UCSD-AML1 (cell line): Measurements from ENCODE around the gene ARMH2.

Experiments
- DNase-seq: peaks from one replicate; lab custom pipeline; 2025; ENCODE audit not compliant: unreplicated experiment; lab: John Stamatoyannopoulos, UW

ARMH2 gene

DNA sequence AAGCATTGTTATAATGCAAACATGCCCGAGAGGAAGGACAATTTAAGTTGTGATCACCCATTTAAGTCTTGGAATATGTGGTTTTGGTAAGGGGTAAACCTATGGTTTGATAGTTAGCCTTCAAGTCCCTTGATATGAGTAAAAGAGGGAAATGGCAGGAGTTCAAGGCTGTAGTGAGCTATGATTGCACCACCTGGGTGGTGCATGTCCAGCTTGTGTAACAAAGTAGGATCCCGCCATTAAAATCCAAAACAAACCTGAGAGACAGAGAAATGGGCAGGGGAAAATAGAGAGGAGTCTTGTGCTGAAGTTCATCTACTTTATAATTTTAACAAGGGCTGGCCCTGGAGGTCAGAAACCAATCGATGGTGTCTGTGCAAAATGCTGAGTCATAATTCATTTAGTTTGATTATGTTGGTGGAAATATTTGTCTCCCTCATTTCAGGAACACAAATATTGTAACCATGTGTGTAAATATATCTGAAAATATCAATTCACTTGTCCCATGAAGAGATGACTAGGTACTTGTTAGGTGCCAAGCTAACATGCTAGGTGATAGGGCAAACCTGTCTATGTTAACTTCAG lies 23.2 kb upstream of the ARMH2 start:
- DNase-seq, result no peak

DNA sequence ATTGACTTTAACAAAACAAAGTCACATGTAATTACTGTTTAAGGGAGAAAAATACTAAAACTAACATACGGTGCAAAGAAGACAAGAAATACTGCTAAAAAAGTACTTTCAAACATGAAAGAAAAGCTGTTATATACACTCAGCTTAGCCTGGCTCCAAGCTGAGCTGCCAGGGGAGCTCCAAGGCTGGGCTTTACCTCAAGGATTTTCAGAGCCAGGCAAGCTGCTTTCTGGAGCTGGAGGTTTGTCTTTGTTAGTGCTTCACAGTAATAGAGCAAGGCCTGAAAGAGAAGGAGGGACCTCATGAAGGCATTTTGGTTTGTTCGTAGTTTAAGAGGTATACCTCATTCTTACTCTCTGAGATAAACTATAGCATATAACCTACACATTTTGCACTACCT lies 19.6 kb upstream of the ARMH2 start:
- DNase-seq, result no peak

DNA sequence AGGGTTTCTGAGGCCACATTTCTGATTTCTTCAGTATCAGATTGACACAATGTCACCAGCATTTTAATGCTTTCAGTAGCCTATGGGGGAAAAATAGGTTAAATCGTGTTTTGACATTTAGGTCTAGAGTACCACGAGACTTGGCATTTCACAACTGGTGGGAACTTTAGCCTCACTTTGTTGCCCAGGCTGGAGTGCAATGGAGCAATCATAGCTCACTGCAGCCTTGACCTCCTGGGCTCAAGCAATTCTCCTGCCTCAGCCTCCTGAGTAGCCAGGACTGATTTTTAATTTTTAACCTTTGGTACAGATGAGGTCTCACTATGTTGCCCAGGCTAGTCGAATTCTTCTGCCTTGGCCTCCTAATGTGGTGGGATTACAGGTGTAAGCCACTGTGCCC lies 11.0 kb upstream of the ARMH2 start:
- DNase-seq, result no peak

DNA sequence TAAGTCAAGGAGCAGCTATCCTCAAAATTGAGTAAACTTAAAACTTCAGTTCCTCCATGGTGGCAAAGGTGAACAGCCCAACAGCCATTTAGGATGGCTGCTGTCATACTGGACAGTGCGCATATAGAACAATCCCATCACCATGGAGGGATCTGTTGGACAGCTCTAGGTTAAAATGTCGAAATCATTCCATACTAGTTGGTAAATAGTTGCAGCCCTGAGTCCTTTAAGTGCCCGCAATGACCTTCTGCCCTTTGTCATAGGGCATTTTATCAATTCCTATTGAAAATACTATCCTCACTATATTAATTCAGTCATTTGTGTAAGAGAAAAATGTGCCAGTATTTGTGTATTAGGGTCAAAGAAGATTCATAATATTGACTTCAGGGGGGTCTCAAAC lies 8.9 kb upstream of the ARMH2 start:
- no peak for DNase-seq

DNA sequence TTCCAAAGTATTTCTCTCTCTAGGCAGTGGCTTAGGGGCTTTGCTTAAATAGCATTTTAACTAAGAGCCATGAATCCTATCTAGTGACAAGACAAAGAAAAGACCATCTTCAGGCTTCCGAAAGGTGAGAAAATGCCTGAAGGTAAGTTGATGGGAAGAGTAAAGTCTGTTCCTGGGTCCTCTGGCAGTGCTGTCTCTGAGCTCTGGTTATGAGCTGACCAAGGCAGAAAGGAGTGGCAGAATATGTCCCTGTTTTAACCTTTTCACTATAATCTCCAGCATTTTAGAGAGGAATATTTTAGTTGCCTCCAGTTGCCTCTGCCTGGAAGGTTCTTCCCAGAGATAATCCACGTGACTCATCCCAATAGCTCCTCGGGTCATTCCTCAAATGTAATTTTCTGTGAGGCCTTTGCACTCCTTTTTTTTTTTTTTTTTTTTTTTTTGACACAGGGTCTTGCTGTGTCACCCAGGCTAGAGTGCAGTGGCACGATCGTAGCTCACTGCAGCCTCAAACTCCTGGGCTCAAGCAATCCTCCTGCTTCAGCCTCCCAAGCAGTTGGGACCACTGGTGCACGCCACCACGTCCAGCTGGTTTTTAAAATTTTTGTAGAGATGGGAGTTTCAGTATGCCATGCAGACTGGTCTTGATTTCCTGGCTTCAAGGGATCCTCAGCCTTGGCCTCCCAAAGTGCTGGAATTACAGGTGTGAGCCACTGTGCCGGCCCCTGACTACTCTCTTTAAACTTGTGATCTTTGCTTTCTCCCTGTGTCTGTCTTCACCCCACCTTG lies 3.7 kb upstream of the ARMH2 start:
- DNase-seq, result no peak

DNA sequence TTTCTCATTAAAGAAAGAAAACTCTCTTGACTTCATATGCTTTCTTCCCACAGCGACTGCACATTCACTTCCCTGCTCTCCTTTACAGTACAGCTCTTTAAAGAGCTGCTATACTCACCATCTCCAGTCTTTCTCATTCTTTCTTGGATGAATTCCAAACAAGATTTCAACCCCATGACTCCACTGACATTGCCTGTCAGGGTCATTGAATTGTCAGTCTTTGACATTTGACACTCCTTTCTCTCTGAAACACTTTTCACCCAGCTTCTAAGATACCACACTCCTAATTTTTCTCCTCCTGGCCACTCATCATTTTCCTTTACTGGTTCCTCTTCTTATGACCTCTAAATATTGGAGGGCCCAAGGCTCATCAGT lies 811 bp upstream of the ARMH2 start:
- no peak for DNase-seq

DNA sequence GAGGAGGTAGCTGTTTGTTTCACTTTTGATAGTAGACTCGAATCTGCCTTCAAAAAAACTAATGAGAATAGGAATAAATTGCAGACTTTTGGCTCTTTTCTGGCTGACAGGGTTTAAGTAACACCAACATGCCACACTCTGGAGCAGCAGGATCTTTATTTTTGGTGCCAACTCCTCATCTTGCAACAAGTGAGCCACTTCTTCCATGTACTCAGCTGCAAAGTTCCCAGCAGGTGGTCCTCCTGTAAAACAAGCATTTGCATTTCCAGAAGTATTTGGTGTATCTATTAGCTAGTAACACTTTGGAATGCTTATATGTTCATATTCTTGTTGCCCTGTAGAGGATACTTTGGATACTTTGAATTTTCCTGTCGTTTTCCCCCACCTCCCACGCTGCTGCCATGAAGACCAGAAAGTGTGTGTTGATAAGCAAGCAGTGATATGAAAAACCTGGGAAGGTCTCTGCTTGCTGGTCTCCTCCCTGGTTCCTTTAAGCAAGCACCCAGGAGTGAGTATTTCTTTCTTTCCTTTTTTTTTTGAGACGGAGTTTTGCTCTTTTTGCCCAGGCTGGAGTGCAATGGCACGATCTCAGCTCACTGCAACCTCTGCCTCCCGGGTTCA lies 1.0 kb downstream of the ARMH2 start:
- no peak for DNase-seq

DNA sequence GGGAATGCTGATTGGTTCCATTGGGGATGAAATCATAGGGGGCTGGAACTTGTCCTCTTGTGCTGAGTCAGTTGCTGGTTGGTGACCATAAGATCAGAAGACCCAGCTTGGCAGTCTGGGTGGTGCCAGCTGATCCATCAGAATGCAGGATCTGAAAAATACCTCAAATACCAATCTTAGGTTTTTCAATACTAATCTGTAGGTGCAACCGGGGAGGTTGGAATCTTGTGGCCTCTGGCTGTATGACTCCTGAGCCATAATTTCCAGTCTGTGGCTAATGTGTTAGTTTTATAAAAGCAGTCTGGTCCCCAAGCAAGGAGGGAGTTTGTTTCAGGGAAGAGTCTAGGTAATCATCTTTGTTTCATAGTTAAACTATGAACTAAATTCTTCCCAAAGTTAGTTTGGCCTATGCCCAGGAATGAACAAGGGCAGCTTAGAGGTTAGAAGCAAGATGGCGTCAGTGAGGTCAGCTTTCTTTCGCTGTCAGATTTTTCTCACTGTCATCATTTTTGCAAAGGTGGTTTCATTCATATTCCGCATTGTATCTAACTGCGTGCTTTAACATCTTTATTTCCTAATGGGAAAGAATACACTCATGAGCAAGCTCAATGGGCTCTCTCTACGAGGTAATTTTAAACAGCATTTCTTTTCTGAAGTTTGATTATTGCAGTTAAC lies 2.0 kb downstream of the ARMH2 start:
- no peak for DNase-seq

DNA sequence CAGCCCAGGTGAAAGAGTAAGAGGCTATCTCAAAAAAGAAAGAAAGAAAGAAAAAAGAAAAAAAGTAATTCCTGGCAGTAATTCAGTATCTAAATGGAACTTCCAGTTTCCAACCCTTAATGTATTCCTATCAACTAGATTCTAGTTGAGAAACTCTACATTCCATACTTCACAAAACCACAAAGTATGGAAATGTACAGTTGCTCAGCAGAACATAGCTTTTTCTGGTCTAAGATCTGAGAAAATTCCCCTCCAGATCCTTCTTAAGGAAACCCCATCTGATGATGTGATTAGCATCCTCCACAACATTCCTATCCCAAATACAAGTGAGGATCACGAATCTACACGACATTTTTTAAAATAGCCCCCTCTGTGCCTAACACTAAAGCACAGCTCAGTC lies 3.6 kb downstream of the ARMH2 start:
- DNase-seq, result no peak

DNA sequence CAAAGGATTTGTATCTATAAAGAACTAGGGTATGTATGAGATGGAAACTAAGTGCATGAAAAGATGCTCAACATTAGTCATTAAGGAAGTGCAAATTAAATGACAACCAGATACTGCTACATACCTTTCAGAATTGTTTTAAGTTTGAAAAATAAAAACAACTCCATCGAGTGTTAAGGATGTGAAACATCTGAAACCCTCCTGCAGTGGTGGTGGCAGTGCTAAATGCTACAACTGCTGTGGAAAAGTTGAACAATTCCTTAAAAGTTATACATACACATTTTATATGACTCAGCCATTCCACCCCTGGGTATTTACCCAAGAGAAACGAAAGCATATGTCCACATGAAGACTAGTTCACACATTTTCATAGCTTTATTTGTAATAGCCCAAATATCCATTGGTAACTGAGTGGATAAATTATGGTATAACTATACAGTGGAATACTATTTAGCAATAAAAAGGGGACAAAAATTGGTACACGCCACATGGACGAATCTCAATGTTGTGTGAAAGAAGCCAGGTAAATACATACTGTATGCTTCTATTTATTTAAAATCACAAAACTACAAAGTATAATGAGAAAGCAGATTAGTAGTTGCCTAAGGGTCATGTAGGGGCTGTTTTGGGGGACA lies 10.6 kb downstream of the ARMH2 start:
- no peak for DNase-seq

DNA sequence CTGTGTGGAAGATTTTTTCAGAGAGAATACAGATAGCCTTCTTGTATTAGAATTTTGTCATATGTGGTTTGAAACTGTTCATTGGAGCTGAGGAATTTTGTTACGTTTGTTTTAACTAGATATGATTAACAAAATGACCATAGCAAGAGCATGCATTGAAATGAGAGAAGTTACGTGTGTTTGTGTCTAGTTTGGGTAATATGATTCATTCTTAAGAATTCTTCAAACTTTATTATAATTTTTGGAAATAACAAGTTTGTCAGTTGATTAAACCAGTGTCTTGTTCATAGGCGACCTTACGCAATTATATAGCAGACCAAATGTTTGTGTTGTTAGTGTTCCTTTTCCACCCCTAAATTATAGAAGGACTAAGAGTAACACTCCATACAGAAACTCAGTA lies 18.5 kb downstream of the ARMH2 start:
- DNase-seq, result no peak

DNA sequence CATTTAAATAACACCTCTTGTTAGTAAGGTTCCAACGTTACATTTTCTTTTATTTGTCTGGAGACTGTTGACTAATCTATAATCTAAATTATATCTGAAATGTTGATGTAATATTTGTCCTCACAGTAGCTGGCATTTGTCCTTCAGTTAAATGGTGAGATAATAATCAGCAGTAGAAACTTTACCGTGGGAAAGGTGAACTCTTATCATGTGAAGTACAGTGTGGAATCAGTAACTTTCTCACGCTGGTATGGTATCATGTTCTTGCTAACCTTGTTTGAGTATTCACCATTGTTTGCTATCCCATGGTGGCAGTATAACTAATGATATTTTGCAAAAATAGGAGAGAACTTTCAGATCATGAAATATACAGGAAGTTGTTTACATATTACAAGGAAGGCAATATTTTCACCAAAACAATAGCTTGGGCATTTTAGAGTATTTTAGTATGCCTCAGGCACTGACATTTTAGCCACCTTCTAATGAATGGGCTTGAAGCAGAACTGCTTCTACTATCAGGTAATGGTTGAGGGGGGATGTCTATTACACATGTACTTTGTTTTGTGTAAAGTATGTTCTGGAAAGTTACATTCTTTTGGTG lies 19.2 kb downstream of the ARMH2 start:
- DNase-seq, result no peak

DNA sequence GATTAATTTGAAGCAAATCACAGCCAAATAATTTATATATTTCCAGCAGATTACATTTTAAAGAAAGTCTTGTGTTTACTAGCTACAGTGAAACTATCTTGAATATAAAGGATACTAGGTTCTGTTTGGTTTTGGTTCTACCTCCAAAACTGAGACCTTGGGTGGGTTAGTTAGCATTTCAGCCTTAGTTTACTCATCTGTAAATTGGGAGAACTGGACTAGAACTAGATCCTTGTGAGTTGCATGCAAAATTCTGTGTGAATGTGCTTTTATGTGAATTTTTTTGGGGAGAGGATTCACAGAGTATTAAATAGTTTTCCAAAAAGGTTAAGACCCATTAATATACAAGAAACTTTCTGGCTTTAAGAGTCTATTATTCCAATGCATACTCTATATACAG lies 19.8 kb downstream of the ARMH2 start:
- no peak for DNase-seq

DNA sequence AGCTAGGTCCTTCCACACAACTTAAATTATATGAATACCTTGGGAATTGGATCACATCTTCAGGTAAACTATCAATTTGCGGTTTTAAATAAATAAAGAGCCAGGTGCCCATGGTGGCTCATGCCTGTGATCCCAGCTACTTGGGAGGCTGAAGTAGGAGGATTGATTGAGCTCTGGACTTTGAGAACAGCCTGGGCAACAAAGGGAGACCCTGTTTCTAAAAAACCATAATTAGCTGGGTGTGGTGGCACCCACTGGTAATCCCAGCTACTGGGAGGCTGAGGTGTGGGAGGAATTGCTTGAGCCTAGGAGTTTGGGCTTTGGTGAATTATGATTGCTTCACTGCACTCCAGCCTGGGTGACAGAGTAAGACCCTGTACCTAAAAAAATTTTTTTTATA lies 20.6 kb downstream of the ARMH2 start:
- DNase-seq, result no peak

DNA sequence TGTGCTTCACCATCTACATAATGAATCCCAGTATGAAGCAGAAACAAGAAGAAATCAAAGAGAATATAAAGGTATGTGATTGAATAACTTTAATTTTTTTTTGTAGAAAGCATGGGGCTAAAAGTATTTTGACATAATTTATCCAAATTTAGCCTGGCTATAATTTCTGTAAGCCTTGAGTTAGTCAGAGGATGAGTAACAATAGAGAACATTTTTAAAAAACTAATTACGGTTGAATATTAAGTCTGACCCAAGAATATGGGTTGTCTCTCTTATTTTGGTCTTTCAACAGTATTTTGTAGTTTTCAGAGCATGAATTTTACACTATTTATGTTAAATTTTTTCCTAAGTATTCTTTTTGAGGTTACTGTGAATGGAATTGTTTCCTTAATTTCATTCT lies 21.5 kb downstream of the ARMH2 start:
- no peak for DNase-seq

DNA sequence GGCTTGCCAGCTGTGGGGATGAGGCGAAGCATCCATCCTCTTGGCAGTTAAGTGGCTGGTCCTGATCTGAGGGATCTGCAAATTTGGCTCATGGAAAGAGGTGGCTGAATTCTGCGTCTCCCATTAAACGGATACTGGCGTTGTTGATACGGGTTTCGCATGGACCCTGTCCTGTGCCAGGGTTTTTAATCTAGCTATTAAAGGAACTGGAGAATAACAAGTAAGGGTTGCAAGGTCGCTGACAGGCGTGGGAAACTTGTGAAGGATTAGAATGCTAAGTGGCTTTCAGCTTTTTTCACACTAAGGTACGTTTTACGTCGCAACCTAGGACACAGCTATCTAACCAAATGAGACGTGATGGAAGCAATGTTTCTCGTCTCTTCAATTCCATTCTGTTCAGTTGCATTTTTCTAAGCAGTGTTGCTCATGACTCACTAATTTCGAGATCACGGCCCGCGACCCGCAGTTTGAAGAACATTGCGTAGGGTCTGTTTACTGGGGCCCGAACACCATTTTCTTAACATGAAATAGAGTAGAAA lies 23.1 kb downstream of the ARMH2 start:
- no peak for DNase-seq

DNA sequence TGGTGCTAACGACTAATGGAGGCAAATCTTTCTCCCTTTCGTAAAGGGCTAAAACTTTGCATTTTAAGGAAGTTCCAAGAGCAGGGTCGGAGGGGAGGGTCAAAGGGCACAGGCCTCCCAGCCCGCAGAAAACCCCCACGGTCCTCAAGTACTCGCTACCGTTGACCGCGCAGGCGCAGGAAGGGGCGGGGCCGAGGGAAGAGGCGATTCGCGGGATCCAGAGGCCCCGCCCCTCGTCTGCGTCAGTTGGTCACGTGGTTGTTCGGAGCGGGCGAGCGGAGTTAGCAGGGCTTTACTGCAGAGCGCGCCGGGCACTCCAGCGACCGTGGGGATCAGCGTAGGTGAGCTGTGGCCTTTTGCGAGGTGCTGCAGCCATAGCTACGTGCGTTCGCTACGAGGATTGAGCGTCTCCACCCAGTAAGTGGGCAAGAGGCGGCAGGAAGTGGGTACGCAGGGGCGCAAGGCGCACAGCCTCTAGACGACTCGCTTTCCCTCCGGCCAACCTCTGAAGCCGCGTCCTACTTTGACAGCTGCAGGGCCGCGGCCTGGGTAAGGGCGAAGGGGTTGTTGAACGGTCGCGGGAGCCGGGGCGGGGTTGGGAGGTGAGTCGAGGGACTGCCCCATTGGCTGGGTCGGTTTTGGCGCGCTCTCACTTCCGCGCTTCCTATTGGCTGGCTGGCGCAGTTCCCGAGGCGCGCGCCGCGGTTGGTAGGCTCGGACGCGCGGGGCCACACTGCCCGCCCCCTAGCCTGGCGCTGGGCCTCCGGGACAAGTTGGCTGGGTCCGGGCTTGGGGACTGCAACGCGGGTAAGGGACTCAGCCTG lies 23.8 kb downstream of the ARMH2 start, which contains the start of gene GMNN:
Gene GMNN, plus strand, starts transcription at position 242 of the 824 bp plus-strand sequence. CDS start 2,310 bp downstream, outside the sequence.
- peak; percentile 98 for DNase-seq

DNA sequence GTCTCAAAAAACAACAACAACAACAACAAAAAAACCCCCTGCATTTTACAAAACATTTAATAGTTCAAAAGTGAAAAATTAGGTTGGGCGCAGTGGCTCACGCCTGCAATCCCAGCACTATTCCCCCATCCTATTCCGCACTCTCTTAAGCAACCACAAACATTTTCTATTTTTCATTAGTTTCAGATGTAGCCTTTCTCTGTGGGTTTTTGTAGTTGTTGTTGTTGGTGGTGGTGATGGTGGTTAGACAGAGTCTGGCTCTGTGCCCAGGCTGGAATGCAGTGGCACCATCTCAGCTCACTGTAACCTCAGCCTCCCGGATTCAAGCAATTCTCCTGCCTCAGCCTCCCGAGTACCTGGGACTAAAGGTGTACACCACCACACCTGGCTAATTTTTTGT lies 30.4 kb downstream of the ARMH2 start:
- no peak for DNase-seq

DNA sequence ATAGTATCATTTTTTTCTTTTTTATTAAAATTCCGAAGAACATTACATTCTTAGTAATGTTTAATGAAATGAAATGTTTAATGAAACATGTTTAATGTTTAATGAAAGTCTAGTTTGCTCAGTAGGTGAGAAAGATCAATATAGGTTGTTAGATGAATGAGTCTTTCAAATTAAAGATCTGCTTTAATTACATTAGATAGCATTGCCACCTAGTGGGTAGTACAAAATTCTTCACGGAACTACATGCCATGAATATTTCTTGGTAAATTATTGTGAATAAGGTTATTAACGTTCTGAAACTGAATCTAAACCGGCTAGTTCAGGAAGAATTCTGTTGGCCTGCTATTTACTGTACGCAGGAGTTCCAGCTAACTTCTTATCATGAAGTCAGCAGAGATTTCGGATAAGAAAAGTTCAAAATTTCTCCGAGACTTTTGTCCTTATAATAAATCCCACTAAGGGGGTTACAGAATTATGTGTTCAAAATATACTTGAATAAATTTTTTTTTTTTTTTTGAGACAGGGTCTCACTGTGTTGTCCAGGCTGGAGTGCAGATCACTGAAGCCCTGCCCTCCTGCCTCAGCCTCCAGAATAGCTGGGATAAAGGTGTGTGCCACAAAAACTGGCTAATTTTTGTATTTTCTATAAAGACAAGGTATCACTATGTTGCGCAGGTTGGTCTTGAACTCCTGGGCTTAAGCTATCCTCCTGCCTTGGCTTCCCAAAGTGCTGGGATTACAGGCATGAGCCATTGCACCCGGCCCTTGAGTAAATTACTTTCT lies 31.8 kb downstream of the ARMH2 start:
- DNase-seq, result no peak
